NCI-H1048 (cell line): ENCODE measurements around the gene TIAM2.
"Not testable (repeated sequence)": the region's sequence is repeated elsewhere in the genome, so short reads cannot be mapped to it uniquely, and the experiment has no call there.

ENCODE experiments used
- DNase-seq: peaks from one replicate; lab custom pipeline; 2025; lab: John Stamatoyannopoulos, UW

Gene TIAM2

GRCh38 chr6:155103083-155103645 lies 108.0 kb downstream of the TIAM2 start:
- not testable (repeated sequence) for DNase-seq

- DNase-seq, result no peak
Measured at GRCh38 chr6:155103816-155104366, 108.8 kb downstream of the TIAM2 start.

- DNase-seq, result no peak
Measured at GRCh38 chr6:155106456-155107115, 111.5 kb downstream of the TIAM2 start.

- DNase-seq, result no peak
Measured at GRCh38 chr6:155107432-155108069, 112.4 kb downstream of the TIAM2 start.

- DNase-seq, result no peak
Measured at GRCh38 chr6:155108070-155108820, 113.1 kb downstream of the TIAM2 start.

GRCh38 chr6:155110721-155111120 lies 115.6 kb downstream of the TIAM2 start:
- DNase-seq, result no peak

- no peak for DNase-seq
Measured at GRCh38 chr6:155112757-155113156, 117.6 kb downstream of the TIAM2 start.

- no peak for DNase-seq
Measured at GRCh38 chr6:155115893-155116570, 120.9 kb downstream of the TIAM2 start.

- DNase-seq, result no peak
Measured at GRCh38 chr6:155116571-155116910, 121.4 kb downstream of the TIAM2 start.

- no peak for DNase-seq
Measured at GRCh38 chr6:155117256-155117655, 122.1 kb downstream of the TIAM2 start.

- DNase-seq, result no peak
Measured at GRCh38 chr6:155117785-155118184, 122.7 kb downstream of the TIAM2 start.

- DNase-seq, result not testable (repeated sequence)
Measured at GRCh38 chr6:155119201-155119600, 124.1 kb downstream of the TIAM2 start.

GRCh38 chr6:155120034-155120433 lies 124.9 kb downstream of the TIAM2 start:
- DNase-seq, result no peak

GRCh38 chr6:155121294-155121693 lies 126.2 kb downstream of the TIAM2 start:
- no peak for DNase-seq

- DNase-seq, result no peak
Measured at GRCh38 chr6:155121699-155122098, 126.6 kb downstream of the TIAM2 start.

- DNase-seq, result no peak
Measured at GRCh38 chr6:155122199-155122950, 127.3 kb downstream of the TIAM2 start.

- DNase-seq, result no peak
Measured at GRCh38 chr6:155123520-155123919, 128.4 kb downstream of the TIAM2 start.

GRCh38 chr6:155125906-155126305 lies 130.8 kb downstream of the TIAM2 start:
- no peak for DNase-seq

- DNase-seq, result no peak
Measured at GRCh38 chr6:155126727-155127439, 131.8 kb downstream of the TIAM2 start.

- no peak for DNase-seq
Measured at GRCh38 chr6:155128977-155129376, 133.9 kb downstream of the TIAM2 start.

- DNase-seq, result no peak
Measured at GRCh38 chr6:155129744-155130143, 134.6 kb downstream of the TIAM2 start.
